ENCODE measurements around the gene LMAN2L. TPM values are rescaled to one million over a fixed set of nuclear protein-coding genes. Genes with fewer than 3 reads are reported as not detected.

LMAN2L gene
- polyA plus RNA-seq, result 10 to 100 TPM in 2 of 3 donors, 1 to 10 TPM in 1; 6.2 to 11.7 (median 10.2) TPM

GRCh38 chr2:96739633-96740428 lies at the start of gene LMAN2L:
LMAN2L (minus strand) TSS chr2:96740064; CDS start chr2:96740040, 24 bp downstream.
- H3K27ac ChIP-seq (ENCODE audit: low read depth, low read length), result no peak within 1 kb of the TSS
- 1% methylated on average over 43 of the region's 43 CpGs for WGBS, 3 donors

DNA sequence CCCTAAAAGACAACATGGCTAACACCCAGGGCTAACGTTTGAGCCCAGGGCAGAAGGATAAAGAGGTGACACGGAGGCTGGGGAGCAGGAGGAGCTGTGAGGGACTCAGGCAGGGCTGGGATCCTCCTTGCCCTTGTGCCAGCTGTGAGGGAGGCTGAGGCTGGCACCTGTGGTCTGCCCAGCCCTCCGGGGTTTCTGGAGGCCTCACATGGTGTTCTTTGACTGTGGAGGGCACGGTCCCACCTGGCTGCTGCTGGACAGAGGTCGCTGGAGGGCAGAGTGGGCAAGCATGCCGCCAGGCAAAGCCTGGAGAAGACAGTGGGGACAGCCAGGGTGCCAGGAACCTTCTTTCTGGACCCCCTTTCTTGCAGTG lies 49.4 kb upstream of the LMAN2L start:
- no peak overlapping the region for H3K27ac ChIP-seq (ENCODE audit: low read depth, low read length)
- 86 to 92% (median 90%) methylated on average over 6 of the region's 6 CpGs for WGBS, 3 donors

GRCh38 chr2:96788442-96789244 lies 48.8 kb upstream of the LMAN2L start:
- H3K27ac ChIP-seq (ENCODE audit: low read depth, low read length), result no peak overlapping the region
- WGBS, 3 donors, result 66 to 78% (median 71%) methylated on average over 17 of the region's 17 CpGs

- H3K27ac ChIP-seq (ENCODE audit: low read depth, low read length), result no peak overlapping the region
- 90 to 97% (median 90%) methylated on average over 3 of the region's 3 CpGs for WGBS, 3 donors
Measured at GRCh38 chr2:96787411-96787810, 47.5 kb upstream of the LMAN2L start.

DNA sequence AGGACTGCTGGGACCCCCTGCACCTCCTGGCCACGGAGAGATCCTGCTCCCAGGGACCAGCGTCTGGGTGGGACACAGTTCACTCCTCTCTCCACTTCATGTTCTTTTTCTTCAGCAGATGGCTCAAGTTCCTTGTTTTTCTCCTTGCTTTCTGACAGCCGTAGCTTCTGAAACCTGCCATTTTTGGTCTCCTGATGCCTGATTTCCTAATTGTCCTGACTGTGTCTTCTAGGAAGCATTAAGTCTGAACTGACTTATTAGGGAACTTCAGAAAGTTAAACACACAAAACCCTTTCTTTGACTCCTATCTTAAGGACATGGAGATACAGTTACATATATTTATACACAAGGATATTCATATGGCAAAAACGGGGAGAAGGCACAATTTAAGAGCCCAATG lies 43.5 kb upstream of the LMAN2L start:
- no peak overlapping the region for H3K27ac ChIP-seq (ENCODE audit: low read depth, low read length)
- WGBS, 3 donors, result 68 to 85% (median 69%) methylated on average over 4 of the region's 4 CpGs

GRCh38 chr2:96775160-96775559 lies 35.3 kb upstream of the LMAN2L start:
- 0 to 41% (median 37%) methylated on average over 1 of the region's 1 CpG for WGBS, 3 donors
- no peak overlapping the region for H3K27ac ChIP-seq (ENCODE audit: low read depth, low read length)

DNA sequence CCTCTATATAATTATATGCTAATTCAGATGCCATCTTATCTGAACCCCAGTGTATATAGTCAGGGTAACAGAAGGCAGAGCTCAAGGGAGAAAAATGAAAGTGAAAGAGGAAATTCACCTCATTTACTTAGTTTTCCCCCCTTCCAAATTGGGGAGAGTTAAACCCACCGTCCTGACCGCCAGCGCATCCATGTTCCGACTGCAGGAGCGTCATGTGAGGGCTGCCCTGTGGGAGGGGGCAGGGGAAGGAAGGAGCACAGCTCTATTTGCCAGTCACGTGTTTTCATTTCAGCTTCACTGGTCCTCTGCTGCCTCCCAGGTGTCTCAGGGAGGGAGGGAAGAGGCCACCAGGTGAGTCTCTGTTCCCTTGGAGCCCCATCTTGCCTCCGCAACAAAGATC lies 34.1 kb upstream of the LMAN2L start:
- no peak overlapping the region for H3K27ac ChIP-seq (ENCODE audit: low read depth, low read length)
- WGBS, 3 donors, result 59 to 78% (median 63%) methylated on average over 7 of the region's 7 CpGs

- 92 to 93% (median 93%) methylated on average over 12 of the region's 12 CpGs for WGBS, 3 donors
- H3K27ac ChIP-seq (ENCODE audit: low read depth, low read length), result no peak overlapping the region
Measured at GRCh38 chr2:96772903-96773671, 33.2 kb upstream of the LMAN2L start.

DNA sequence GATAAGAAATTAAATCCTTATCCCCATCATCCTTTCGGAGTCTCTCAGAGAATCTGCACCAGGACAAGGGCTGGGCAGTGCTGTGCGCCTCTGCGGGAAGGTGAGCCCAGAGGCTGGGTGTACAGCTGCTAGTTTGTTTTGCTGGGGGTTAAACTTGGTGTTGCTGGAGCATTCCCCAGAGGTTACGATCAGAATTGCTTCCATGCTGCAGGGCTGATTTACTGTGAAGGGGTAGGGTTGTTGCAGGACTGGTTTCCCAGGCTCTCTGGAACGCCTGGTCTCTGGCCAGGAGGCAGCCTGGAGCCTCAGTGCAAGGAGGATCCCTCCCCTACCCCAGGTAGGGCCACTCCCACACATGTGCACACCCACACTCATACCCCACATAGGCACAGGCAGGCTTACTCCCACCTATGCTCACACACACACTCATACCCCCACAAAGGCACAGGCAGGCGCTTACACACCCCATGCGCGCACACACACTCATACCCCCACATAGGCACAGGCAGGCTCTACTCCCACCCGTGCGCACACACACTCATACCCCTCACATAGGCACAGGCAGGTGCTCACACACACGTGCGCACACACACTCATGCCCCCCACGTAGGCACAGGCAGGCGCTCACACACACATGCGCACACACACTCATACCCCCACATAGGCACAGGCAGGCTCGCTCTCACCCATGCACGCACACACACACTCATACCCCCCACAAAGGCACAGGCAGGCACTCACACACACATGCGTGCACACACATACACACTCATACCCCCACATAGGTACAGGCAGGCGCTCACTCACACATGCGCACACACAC lies 32.1 kb upstream of the LMAN2L start:
- no peak overlapping the region for H3K27ac ChIP-seq (ENCODE audit: low read depth, low read length)
- 85 to 95% (median 90%) methylated on average over 19 to 20 of the region's 20 CpGs for WGBS, 3 donors

GRCh38 chr2:96770442-96771202 lies 30.8 kb upstream of the LMAN2L start:
- H3K27ac ChIP-seq (ENCODE audit: low read depth, low read length), result no peak overlapping the region
- WGBS, 3 donors, result 89 to 92% (median 90%) methylated on average over 25 of the region's 25 CpGs

DNA sequence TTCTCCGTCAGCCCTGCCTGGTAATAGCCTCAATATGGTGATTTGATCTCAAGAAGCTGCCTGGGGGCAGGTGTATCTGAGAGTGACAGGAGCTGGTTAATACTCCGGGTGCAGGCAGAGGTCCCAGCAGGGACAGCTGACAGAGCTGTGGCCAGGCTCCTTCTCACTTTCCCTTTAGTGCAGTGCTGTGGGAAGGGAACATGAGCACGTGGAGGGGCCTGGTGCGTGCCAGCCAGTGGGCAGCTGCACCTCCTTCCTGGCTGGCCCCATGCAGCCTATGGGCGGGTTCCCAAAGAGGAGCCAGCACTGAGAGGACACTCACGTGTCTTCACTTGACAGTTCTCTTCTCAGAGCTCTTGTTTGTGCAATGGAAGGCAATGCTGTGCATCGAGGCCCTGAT lies 29.9 kb upstream of the LMAN2L start:
- no peak overlapping the region for H3K27ac ChIP-seq (ENCODE audit: low read depth, low read length)

DNA sequence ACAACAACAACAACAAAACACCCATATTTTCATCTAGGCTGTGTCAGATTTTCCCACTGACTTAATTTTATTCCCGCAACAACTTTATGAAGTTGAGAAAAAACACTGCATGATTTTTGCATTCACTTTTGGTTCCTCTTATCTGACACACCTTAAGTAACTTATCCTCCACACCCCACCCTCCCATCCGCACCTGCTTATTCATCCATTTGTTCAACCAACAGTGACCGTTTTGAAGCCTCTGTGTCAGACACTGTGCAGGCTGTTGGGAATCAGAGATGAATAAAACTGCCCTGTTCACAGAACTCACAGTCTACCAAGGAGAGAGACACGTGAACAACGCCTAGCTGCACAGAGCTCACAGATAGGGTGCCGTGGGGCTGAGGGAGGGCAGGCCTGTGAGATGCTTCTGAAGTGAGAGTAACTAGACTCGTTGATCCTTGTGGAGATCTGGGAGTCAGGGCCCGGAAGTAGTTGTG lies 28.3 kb upstream of the LMAN2L start:
- 73 to 87% (median 74%) methylated on average over 8 of the region's 8 CpGs for WGBS, 3 donors
- no peak overlapping the region for H3K27ac ChIP-seq (ENCODE audit: low read depth, low read length)

More for the DNA sequence above, 29.9 kb upstream of the LMAN2L start:
- 52 to 70% (median 53%) methylated on average over 7 of the region's 7 CpGs for WGBS, 3 donors

DNA sequence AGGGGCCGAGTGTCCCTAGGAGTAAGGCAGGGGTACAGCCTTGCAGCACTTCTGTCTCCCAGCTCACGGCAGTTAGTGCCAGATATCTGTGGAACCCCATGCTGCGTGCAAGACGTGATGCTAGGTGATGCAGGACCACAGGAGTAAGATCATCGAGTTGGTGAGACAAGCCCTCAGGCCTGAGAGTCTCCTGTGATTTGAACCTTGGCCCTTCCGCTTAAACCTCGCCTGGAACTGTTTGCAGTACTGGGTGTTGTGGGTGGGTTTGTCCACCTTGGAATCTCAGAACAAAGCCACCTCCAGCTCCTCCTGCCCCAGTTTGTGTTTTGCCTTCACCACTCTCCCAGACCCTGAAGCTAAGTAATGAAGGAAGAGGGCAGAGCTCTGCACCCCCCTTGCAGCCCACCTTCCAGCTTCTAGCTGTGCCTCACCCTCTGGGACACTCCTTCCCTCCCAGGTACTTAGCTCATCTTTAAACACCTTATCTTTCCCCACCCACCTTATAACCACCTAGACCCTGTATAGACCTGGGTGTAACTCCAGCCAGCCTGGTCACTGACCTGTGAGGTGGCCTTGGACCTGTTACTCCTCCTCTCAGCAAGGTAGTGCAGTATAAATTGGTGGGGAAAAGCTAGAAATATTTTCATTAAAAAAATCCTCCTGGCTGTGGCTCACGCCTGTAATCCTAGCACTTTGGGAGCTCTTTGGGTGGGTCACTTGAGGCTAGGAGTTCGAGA lies 27.4 kb upstream of the LMAN2L start:
- WGBS, 3 donors, result 90 to 94% (median 90%) methylated on average over 9 of the region's 9 CpGs
- H3K27ac ChIP-seq (ENCODE audit: low read depth, low read length), result no peak overlapping the region

DNA sequence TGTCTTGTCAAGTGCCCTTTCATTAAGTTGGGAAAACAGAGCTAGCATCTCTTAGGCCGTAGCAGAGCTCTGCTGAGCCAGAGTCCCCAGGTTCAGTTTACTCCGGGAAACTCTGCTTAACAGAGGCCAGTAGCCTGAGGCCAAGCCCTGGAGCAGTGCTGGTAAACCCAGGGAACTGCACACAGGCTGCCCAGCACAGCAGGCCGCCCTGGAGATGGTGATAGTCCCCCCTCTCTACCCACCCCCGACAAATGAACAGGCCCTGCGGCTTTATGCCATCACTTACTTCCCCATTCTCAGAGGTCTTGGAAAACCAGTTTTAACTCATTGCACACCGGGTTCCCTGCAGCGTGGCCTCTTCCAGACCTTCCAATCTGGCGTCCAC lies 24.4 kb upstream of the LMAN2L start:
- no peak overlapping the region for H3K27ac ChIP-seq (ENCODE audit: low read depth, low read length)
- 38 to 40% (median 38%) methylated on average over 8 of the region's 8 CpGs for WGBS, 3 donors

DNA sequence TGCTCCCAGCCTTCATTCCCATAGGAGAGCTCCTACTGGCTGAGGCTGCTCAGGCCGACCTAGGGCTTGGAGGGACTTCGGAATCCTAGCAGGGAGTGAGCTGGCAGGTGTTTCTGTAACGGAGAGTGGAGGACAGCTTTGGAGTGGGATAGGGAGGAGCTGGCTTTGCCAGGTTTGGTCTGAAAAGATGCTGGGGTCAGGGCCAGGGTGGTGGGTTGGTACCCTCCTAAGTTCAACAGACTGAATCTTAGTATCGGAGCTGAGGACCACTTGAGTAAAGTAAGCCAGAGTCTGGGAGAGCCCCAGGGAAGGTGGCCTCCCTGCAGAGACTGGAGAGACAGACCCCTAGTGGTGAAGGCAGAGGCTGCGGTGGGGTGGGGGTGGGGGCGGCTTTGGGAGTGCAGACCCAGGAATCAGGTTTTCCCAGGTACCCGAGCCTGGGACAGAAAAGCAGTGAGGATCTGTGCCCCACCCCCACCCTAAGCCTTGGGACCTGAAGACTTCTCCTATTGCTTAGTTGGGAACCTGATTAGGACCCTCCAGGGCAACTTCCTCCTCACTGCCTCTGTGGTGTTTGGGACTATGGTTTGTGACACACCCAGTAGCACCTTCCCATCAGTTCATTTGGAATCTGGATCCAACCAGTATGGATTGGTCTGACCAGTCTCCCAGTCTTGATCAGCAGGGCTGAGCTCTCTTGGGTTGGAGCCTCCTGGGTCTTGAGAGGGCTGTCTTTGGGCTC lies 23.8 kb upstream of the LMAN2L start:
- H3K27ac ChIP-seq (ENCODE audit: low read depth, low read length), result no peak overlapping the region
- 15 to 38% (median 38%) methylated on average over 7 of the region's 7 CpGs for WGBS, 3 donors
